Measurements from ENCODE around the gene NQO1. TPM values are rescaled to one million over a fixed set of nuclear protein-coding genes. Genes with fewer than 3 reads are reported as not detected.

The NQO1 gene
- total RNA-seq, 1 donor from 2014 or later, result 7.2 TPM

DNA sequence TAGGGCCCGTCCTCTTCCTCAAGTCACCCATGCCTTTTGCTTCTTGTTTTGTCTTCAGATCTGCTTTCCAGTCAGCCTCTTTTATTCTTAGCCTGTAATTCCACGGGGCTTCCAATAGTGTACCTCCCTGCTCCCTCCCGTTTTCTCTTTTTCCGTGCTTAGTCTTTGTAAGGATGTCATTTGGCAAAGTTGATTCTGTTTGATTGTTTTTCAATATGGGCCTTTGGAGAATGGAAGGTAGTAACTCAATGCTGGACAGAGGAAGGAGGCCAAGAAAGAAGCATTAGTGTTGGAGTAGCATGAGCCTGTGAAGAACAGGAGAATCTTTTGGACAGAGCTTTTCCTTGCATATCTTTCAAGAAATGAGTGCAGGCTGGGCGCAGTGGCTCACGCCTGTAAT is 42.3 kb upstream of the NQO1 start:
- Mint-ChIP-seq H3K36me3 (ENCODE audit: unreplicated experiment) (peaks cover 7% of the 10 kb centered on the region), H3K27me3 (ENCODE audit: unreplicated experiment) (no peaks in the 10 kb centered on the region)

GRCh38 chr16:69767459-69768229 is 41.3 kb upstream of the NQO1 start:
- no peak overlapping the region for H3K27ac Mint-ChIP-seq (ENCODE audit: unreplicated experiment)
- H3K27me3 Mint-ChIP-seq (ENCODE audit: unreplicated experiment), result no peaks in the 10 kb centered on the region
- peaks cover 3% of the 10 kb centered on the region for H3K9me3 Mint-ChIP-seq (ENCODE audit: unreplicated experiment)
- peaks cover 5% of the 10 kb centered on the region for H3K4me1 Mint-ChIP-seq (ENCODE audit: low read depth, unreplicated experiment)
- TF ChIP-seq, protein P1, sequence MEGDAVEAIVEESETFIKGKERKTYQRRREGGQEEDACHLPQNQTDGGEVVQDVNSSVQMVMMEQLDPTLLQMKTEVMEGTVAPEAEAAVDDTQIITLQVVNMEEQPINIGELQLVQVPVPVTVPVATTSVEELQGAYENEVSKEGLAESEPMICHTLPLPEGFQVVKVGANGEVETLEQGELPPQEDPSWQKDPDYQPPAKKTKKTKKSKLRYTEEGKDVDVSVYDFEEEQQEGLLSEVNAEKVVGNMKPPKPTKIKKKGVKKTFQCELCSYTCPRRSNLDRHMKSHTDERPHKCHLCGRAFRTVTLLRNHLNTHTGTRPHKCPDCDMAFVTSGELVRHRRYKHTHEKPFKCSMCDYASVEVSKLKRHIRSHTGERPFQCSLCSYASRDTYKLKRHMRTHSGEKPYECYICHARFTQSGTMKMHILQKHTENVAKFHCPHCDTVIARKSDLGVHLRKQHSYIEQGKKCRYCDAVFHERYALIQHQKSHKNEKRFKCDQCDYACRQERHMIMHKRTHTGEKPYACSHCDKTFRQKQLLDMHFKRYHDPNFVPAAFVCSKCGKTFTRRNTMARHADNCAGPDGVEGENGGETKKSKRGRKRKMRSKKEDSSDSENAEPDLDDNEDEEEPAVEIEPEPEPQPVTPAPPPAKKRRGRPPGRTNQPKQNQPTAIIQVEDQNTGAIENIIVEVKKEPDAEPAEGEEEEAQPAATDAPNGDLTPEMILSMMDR (IDR thresholded peaks at IDR 0.05; ENCODE audit: partially characterized antibody, unreplicated experiment), result no peak
- DNase-seq, result no peak
- H3K36me3 Mint-ChIP-seq (ENCODE audit: unreplicated experiment), result peaks cover 7% of the 10 kb centered on the region
- H3K4me3 Mint-ChIP-seq (ENCODE audit: unreplicated experiment), result peak overlapping the region; percentile 22

More for the DNA sequence above, 42.3 kb upstream of the NQO1 start:
- DNase-seq, result no peak
- H3K4me1 Mint-ChIP-seq (ENCODE audit: low read depth, unreplicated experiment), result no peaks in the 10 kb centered on the region
- H3K9me3 Mint-ChIP-seq (ENCODE audit: unreplicated experiment), result no peaks in the 10 kb centered on the region
- TF ChIP-seq, protein P1 (IDR thresholded peaks at IDR 0.05; ENCODE audit: partially characterized antibody, unreplicated experiment), result no peak
- H3K4me3 Mint-ChIP-seq (ENCODE audit: unreplicated experiment), result no peak overlapping the region
- peak overlapping the region; percentile 1 for H3K27ac Mint-ChIP-seq (ENCODE audit: unreplicated experiment)

DNA sequence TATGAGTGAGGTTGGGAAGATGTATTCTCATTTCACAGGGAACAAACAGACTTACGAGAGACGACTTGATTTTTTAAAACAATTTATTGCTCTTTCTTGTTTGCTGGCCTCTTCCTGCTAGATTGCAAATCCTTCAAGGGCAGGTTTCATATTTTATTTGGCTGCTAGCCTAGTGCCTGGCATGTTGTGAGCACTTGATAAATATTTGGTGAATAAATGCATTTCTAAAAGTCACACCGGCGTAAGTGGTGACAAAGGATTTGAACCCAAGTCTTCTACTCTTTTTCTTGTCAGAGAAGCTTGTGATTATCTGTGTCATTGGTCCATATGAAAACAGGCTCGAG is 37.2 kb upstream of the NQO1 start:
- Mint-ChIP-seq H3K27me3 (ENCODE audit: unreplicated experiment) (no peaks in the 10 kb centered on the region), H3K27ac (ENCODE audit: unreplicated experiment) (no peak overlapping the region), H3K9me3 (ENCODE audit: unreplicated experiment) (peaks cover 5% of the 10 kb centered on the region), H3K36me3 (ENCODE audit: unreplicated experiment) (peaks cover 7% of the 10 kb centered on the region), H3K4me1 (ENCODE audit: low read depth, unreplicated experiment) (peaks cover 5% of the 10 kb centered on the region), H3K4me3 (ENCODE audit: unreplicated experiment) (peak overlapping the region; percentile 89)
- TF ChIP-seq, protein P1 (IDR thresholded peaks at IDR 0.05; ENCODE audit: partially characterized antibody, unreplicated experiment), result no peak
- DNase-seq, result no peak

DNA sequence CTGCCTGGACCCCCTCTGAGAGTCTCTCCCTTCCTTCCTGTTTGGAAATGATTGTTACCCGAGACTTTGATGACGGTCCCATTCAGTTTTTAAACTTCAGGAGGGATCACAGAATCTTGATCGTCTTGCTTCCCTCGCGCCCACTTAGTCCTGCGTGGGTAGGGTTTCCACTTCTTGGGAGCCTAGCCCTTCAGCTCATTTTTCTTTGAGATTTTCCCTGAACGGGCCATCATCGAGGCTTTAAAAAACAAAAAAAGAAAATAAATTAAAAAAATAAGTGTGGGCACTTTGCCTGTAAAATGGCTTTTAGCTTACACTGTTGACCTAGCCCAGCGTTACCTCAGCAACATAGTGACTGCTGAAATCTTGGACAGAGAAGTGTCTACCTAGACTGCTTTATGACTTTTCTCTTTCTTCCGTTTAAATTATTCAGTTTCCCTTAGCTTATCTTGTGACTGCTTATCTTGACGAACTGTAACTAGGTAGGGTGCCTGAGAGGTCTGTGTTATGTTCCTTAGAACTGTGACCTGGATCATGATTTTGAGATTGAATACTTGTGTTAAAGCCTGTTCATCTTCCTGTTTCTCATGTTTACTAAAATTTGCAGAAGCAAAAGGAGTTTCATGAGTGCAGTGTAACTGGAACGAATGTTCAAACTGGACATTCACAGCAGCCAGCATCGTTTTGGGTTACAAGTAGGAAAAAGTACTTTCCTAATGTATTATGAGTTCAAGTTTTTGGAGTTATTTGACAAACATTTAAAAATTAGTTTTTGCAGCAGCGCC is 36.6 kb upstream of the NQO1 start:
- peak overlapping the region; percentile 89 for H3K4me3 Mint-ChIP-seq (ENCODE audit: unreplicated experiment)
- peak overlapping the region; percentile 67 for H3K27ac Mint-ChIP-seq (ENCODE audit: unreplicated experiment)
- peaks cover 7% of the 10 kb centered on the region for H3K36me3 Mint-ChIP-seq (ENCODE audit: unreplicated experiment)
- H3K9me3 Mint-ChIP-seq (ENCODE audit: unreplicated experiment), result peaks cover 5% of the 10 kb centered on the region
- TF ChIP-seq, protein P1 (IDR thresholded peaks at IDR 0.05; ENCODE audit: partially characterized antibody, unreplicated experiment), result no peak
- DNase-seq, result no peak
- H3K4me1 Mint-ChIP-seq (ENCODE audit: low read depth, unreplicated experiment), result peaks cover 5% of the 10 kb centered on the region
- no peaks in the 10 kb centered on the region for H3K27me3 Mint-ChIP-seq (ENCODE audit: unreplicated experiment)

All from glutamatergic neuron (in vitro differentiated cells).